ENCODE results near the gene ANKRD33. TPM values are rescaled to one million over a fixed set of nuclear protein-coding genes. Genes with fewer than 3 reads are reported as not detected.
A peak's percentile ranks its signal among the peaks of the same experiment; 100 is the strongest.

The ANKRD33 gene
- total RNA-seq, 1 experiment from 2014 or later = not detected

GRCh38 chr12:51864833-51865670, 22.9 kb upstream of the ANKRD33 start:
- Mint-ChIP-seq H3K27ac (ENCODE audit: low read depth, unreplicated experiment) (no peak overlapping the region), H3K4me1 (ENCODE audit: insufficient read depth, unreplicated experiment) (no peaks in the 10 kb centered on the region), H3K36me3 (ENCODE audit: insufficient read depth, unreplicated experiment) (no peaks in the 10 kb centered on the region), H3K4me3 (ENCODE audit: unreplicated experiment) (no peak overlapping the region), H3K9me3 (ENCODE audit: unreplicated experiment) (no peaks in the 10 kb centered on the region), H3K27me3 (ENCODE audit: insufficient read depth, unreplicated experiment) (no peaks in the 10 kb centered on the region)
- ChIA-PET POLR2A (no interaction called here), CTCF (interaction anchor here (0.6 to 1.6 kb wide), 5 partner anchors 8 to 444 kb away, joined by 3 to 6 read pairs (median 4); no protein-coding TSS in a partner anchor)
- no peak for TF ChIP-seq CTCF (IDR thresholded peaks at IDR 0.05; ENCODE audit: unreplicated experiment)
- intact Hi-C loops (cut with micrococcal nuclease) = no loop called here
- no TSS peak for BruUV-seq (replicated peaks)
- DNase-seq (ENCODE audit: unreplicated experiment) = no peak

GRCh38 chr12:51865757-51866270, 22.1 kb upstream of the ANKRD33 start:
- Mint-ChIP-seq H3K4me3 (ENCODE audit: unreplicated experiment) (no peak overlapping the region), H3K36me3 (ENCODE audit: insufficient read depth, unreplicated experiment) (no peaks in the 10 kb centered on the region), H3K27ac (ENCODE audit: low read depth, unreplicated experiment) (no peak overlapping the region), H3K4me1 (ENCODE audit: insufficient read depth, unreplicated experiment) (no peaks in the 10 kb centered on the region), H3K27me3 (ENCODE audit: insufficient read depth, unreplicated experiment) (no peaks in the 10 kb centered on the region), H3K9me3 (ENCODE audit: unreplicated experiment) (no peaks in the 10 kb centered on the region)
- CTCF ChIA-PET = interaction anchor here (1.7 kb wide), 1 partner anchor 9 kb away, joined by 10 read pairs; no protein-coding TSS in a partner anchor
- BruUV-seq (replicated peaks) = no TSS peak
- POLR2A ChIA-PET = no interaction called here
- no peak for DNase-seq (ENCODE audit: unreplicated experiment)
- intact Hi-C loops (cut with micrococcal nuclease) = no loop called here
- no peak for TF ChIP-seq CTCF (IDR thresholded peaks at IDR 0.05; ENCODE audit: unreplicated experiment)

GRCh38 chr12:51866324-51866723, 21.6 kb upstream of the ANKRD33 start:
- ChIA-PET CTCF (interaction anchor here (0.6 to 1.7 kb wide), 4 partner anchors 8 to 499 kb away, joined by 3 to 10 read pairs (median 4); no protein-coding TSS in a partner anchor), POLR2A (no interaction called here)
- no peak for TF ChIP-seq CTCF (IDR thresholded peaks at IDR 0.05; ENCODE audit: unreplicated experiment)
- no peak for DNase-seq (ENCODE audit: unreplicated experiment)
- H3K36me3 Mint-ChIP-seq (ENCODE audit: insufficient read depth, unreplicated experiment) = no peaks in the 10 kb centered on the region
- no peak overlapping the region for H3K4me3 Mint-ChIP-seq (ENCODE audit: unreplicated experiment)
- H3K27ac Mint-ChIP-seq (ENCODE audit: low read depth, unreplicated experiment) = no peak overlapping the region
- BruUV-seq (replicated peaks) = no TSS peak
- no peaks in the 10 kb centered on the region for H3K27me3 Mint-ChIP-seq (ENCODE audit: insufficient read depth, unreplicated experiment)
- H3K9me3 Mint-ChIP-seq (ENCODE audit: unreplicated experiment) = no peaks in the 10 kb centered on the region
- H3K4me1 Mint-ChIP-seq (ENCODE audit: insufficient read depth, unreplicated experiment) = no peaks in the 10 kb centered on the region
- intact Hi-C loops (cut with micrococcal nuclease) = no loop called here

- POLR2A ChIA-PET = interaction anchor here (1.2 kb wide), 1 partner anchor 13 kb away, joined by 5 read pairs; no protein-coding TSS in a partner anchor
- no peaks in the 10 kb centered on the region for H3K27me3 Mint-ChIP-seq (ENCODE audit: insufficient read depth, unreplicated experiment)
Observed at GRCh38 chr12:51866762-51867161, 21.1 kb upstream of the ANKRD33 start.

More at GRCh38 chr12:51866762-51867161, 21.1 kb upstream of the ANKRD33 start:
- no peak for TF ChIP-seq CTCF (IDR thresholded peaks at IDR 0.05; ENCODE audit: unreplicated experiment)
- Mint-ChIP-seq H3K9me3 (ENCODE audit: unreplicated experiment) (no peaks in the 10 kb centered on the region), H3K36me3 (ENCODE audit: insufficient read depth, unreplicated experiment) (no peaks in the 10 kb centered on the region), H3K4me1 (ENCODE audit: insufficient read depth, unreplicated experiment) (no peaks in the 10 kb centered on the region), H3K4me3 (ENCODE audit: unreplicated experiment) (no peak overlapping the region), H3K27ac (ENCODE audit: low read depth, unreplicated experiment) (no peak overlapping the region)
- CTCF ChIA-PET = interaction anchor here (0.6 to 1.7 kb wide), 4 partner anchors 8 to 500 kb away, joined by 3 to 10 read pairs (median 4); no protein-coding TSS in a partner anchor
- peak; percentile 9 for DNase-seq (ENCODE audit: unreplicated experiment)
- intact Hi-C loops (cut with micrococcal nuclease) = no loop called here
- BruUV-seq (replicated peaks) = no TSS peak
